Naive B cell (primary cell): ENCODE results near the gene GPR137B. TPM values are rescaled to one million over a fixed set of nuclear protein-coding genes. Genes with fewer than 3 reads are reported as not detected.

ENCODE experiments used
- ATAC-seq, 2 donors: fragments of 150-1000 bp; cut with Tn5 transposase; 2 replicates each; pipeline ENCODE4 v1.10.0; 2021; ENCODE audit warnings: low read depth in 2 of 2, mild to moderate bottlenecking in 2 of 2, moderate library complexity in 2 of 2
- DNase-seq: peaks from one replicate; pipeline ENCODE4 v3.0.0; 2022
- H3K27ac Mint-ChIP-seq, 6 donors: one replicate each; pipeline ENCODE4 v1.8.0; 2020 to 2022; ENCODE audit warnings: mild to moderate bottlenecking in 6 of 6, mixed read lengths in 6 of 6, moderate library complexity in 5 of 6, inconsistent platforms in 2 of 6
- H3K27me3 Mint-ChIP-seq, 3 donors: one replicate each; pipeline ENCODE4 v1.8.0; 2021 to 2022; ENCODE audit warnings: mixed read lengths in 3 of 3, mild to moderate bottlenecking in 1 of 3
- H3K36me3 Mint-ChIP-seq, 2 donors: one replicate each; pipeline ENCODE4 v1.8.0; 2020 to 2022; ENCODE audit warnings: mixed read lengths in 2 of 2, inconsistent platforms in 1 of 2, mild to moderate bottlenecking in 1 of 2
- H3K4me1 Mint-ChIP-seq, 3 donors: one replicate each; pipeline ENCODE4 v1.8.0; 2020 to 2022; ENCODE audit warnings: mixed read lengths in 3 of 3, inconsistent platforms in 1 of 3, mild to moderate bottlenecking in 1 of 3, moderate library complexity in 1 of 3
- H3K4me3 Mint-ChIP-seq, 8 donors: one replicate each; pipeline ENCODE4 v1.8.0; 2020 to 2022; ENCODE audit warnings: mild to moderate bottlenecking in 8 of 8, mixed read lengths in 8 of 8, moderate library complexity in 8 of 8, inconsistent platforms in 2 of 8
- H3K9me3 Mint-ChIP-seq, 7 donors: one replicate each; pipeline ENCODE4 v1.8.0; 2020 to 2022; ENCODE audit warnings: mixed read lengths in 7 of 7, mild to moderate bottlenecking in 5 of 7, inconsistent platforms in 2 of 7, moderate library complexity in 1 of 7
- polyA plus RNA-seq, 6 donors: library from polyadenylated mRNA; unstranded; fragments of 300-500 nt; fragmentation: Illumina TruSeq; gene quantifications; one replicate each; pipeline ENCODE4 v1.2.3, GENCODE V29; 2021; ENCODE audit warnings: low read depth in 6 of 6

Gene GPR137B
- polyA plus RNA-seq, 6 donors from 2014 or later = 1.1 to 4.0 (median 2.6) TPM

DNA sequence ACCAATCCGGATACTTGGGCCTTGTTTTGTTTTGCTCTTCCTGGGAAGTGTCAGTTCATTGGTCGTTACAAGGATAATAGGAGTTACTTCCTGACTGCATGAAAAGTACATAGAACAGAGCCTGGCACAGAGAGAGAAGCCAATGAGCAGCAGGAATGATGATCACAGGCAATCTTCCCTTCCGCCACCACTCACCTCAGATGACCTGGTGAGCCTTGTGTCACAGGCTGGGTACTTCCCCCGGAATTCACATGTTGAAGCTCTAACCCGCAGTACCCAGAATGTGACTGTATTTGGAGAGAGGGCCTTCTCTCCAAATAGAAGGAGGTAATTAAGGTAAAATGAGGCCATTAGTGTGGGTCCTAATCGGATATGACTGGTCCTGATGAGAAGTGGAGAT is 18.8 kb upstream of the GPR137B start:
- no peaks in the 10 kb centered on the region for H3K9me3 Mint-ChIP-seq
- ATAC-seq (no peak), DNase-seq (no peak)
- no peak overlapping the region for H3K27ac Mint-ChIP-seq
- peaks cover 0 to 12% (median 5%) of the 10 kb centered on the region in 3 donors for H3K27me3 Mint-ChIP-seq
- peak overlapping the region in 2 of 8 donors; percentile 32 to 44 for H3K4me3 Mint-ChIP-seq
- H3K36me3 Mint-ChIP-seq = no peaks in the 10 kb centered on the region
- peaks cover 14 to 28% (median 25%) of the 10 kb centered on the region in 3 donors for H3K4me1 Mint-ChIP-seq

DNA sequence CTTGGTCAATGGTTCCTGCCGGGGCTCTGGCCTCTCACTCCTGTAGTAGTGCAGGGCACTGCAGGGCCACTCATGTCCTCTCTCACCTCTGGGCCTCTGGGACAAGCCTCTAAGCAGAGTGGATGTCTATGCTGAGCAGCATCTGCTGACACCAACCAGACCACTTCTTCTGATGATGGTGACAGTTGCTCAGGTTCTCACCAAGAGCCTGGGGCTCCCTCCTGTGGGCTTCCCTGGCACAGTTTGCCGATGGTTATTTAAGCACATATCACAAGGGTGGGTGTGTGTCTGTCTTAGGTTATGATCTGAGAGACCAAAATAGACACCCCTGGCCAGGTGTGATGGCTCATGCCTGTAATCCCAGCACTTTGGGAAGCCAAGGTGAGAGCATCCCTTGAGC is 17.4 kb upstream of the GPR137B start:
- Mint-ChIP-seq H3K4me1 (peaks cover 18 to 27% (median 26%) of the 10 kb centered on the region in 3 donors), H3K36me3 (no peaks in the 10 kb centered on the region), H3K27ac (no peak overlapping the region), H3K9me3 (no peaks in the 10 kb centered on the region), H3K27me3 (peaks cover 0 to 20% (median 5%) of the 10 kb centered on the region in 3 donors), H3K4me3 (no peak overlapping the region)
- DNase-seq (no peak), ATAC-seq (no peak)

DNA sequence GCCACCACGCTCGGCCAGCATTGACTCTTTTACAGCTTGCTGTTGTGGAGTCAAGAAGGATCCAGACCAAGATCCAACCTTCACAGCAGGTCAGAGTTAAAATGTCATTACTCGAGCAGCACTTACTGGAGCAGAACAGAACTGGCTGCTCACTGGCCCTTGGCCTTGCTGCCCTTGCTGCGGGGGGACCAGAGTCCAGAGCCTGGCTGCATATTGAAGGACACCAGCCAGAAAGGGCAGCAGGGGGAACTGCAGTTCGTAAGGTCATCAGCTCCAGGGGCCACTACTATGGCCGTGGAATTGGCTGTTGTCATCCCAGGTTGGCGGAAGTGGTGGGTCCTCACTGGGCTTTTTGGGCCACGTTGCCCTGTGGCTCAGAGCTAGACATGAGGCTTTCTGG is 15.3 kb upstream of the GPR137B start:
- Mint-ChIP-seq H3K9me3 (no peaks in the 10 kb centered on the region), H3K4me1 (peaks cover 5 to 8% (median 6%) of the 10 kb centered on the region in 3 donors), H3K27ac (no peak overlapping the region), H3K4me3 (no peak overlapping the region), H3K36me3 (no peaks in the 10 kb centered on the region), H3K27me3 (peaks cover 5 to 20% (median 10%) of the 10 kb centered on the region in 3 donors)
- DNase-seq = no peak
- ATAC-seq = no peak

DNA sequence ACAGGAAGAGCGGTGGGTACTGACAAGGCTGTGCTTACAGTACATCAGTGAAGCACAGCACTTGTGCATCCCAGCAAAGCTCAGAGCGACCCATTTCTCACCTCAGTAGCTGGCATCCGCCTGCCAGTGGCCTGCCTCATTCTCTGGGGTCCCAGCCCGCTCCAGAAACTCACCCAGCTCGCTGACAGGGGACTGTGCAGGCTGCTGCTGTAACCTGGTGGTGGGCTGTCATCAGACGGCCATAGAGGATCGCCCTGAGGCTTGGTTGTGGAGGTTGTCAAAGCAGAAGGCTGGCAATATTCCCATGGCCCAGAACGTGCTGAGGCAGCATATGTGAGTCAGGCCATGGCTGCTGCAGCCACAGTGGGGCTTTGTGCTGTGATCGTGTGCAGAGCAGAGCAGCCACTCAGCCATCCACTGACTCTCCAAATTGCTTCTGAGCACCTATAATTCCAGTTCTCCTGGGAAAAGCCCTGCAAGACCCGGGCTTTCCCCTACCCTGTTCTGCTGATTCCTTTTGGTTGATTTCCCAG is 13.6 kb upstream of the GPR137B start:
- Mint-ChIP-seq H3K36me3 (peaks cover 0 to 2% of the 10 kb centered on the region in 2 donors), H3K9me3 (peaks cover 0 to 3% (median 0%) of the 10 kb centered on the region in 7 donors), H3K4me3 (no peak overlapping the region), H3K27ac (no peak overlapping the region), H3K4me1 (peaks cover 3 to 4% (median 4%) of the 10 kb centered on the region in 3 donors), H3K27me3 (peaks cover 15 to 27% (median 18%) of the 10 kb centered on the region in 3 donors)
- no peak for DNase-seq
- no peak for ATAC-seq

DNA sequence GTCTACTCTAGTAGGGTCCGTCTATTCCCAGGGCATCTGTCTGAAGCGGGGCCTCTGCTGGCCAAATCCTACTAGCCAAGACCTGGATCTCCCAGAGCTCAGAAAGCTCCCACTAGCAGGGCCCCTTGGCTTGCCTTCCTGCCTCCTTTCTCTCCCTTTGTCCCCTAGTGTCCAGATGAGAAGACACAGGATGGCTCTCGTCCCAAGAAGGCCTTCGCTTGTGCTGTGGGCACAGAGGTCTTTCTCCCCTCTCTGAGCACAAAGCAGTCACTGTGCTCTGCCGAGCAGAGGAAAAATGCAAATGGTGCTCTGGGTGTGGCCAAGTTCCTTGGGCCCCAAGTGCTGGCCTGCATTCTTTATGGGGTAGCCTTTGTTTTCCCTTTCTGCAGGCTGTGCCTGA is 13.0 kb upstream of the GPR137B start:
- no peak overlapping the region for H3K27ac Mint-ChIP-seq
- ATAC-seq (no peak), DNase-seq (no peak)
- H3K4me3 Mint-ChIP-seq = no peak overlapping the region
- H3K9me3 Mint-ChIP-seq = peaks cover 0 to 6% (median 1%) of the 10 kb centered on the region in 7 donors
- H3K4me1 Mint-ChIP-seq = peaks cover 3 to 4% (median 4%) of the 10 kb centered on the region in 3 donors
- H3K36me3 Mint-ChIP-seq = peaks cover 0 to 8% of the 10 kb centered on the region in 2 donors
- H3K27me3 Mint-ChIP-seq = peaks cover 15 to 33% (median 23%) of the 10 kb centered on the region in 3 donors

DNA sequence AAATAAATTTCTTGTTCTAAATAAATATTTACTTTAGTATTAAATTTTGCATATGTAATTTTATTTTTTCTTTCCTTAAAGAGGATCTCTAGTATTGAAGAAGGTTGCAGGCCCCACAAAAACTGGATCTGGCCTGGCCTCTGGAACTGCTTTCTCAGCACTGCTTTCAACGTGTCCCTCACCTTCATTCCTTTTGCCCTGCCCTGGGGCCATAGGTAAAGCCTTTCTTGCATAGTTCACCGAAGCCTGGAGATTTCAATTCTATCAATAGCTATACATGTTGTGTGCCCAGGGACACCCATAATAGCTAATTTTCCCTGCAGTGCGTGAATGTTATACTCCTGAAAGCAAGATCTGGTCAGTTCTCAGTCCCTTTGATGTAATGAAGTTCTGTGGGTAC is 12.0 kb upstream of the GPR137B start:
- ATAC-seq (no peak), DNase-seq (no peak)
- Mint-ChIP-seq H3K36me3 (peaks cover 0 to 12% of the 10 kb centered on the region in 2 donors), H3K9me3 (peaks cover 0 to 9% (median 1%) of the 10 kb centered on the region in 7 donors), H3K4me1 (peaks cover 3 to 4% (median 4%) of the 10 kb centered on the region in 3 donors), H3K27ac (no peak overlapping the region), H3K4me3 (no peak overlapping the region), H3K27me3 (peaks cover 19 to 43% (median 33%) of the 10 kb centered on the region in 3 donors)

DNA sequence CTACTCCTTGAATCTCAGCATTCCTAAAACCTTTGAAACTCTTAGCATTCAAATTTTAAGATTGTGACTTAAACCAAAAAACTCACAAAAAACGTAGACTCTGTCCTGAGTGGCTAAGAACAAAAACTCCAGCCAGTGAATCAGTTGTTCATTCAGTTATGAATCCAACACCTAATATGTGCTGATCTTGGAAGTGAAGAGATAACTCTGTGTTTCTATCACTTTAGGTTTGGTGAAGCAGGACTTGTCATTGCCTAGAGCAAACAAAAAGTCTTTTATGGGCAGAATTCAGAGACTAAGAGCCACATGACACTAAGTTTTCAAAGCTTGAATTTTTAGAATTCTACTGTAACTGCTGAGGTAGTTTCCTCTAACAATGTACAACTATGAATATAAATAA is 10.4 kb upstream of the GPR137B start:
- peaks cover 0 to 12% of the 10 kb centered on the region in 2 donors for H3K36me3 Mint-ChIP-seq
- no peak overlapping the region for H3K27ac Mint-ChIP-seq
- no peak for DNase-seq
- peaks cover 22 to 42% (median 37%) of the 10 kb centered on the region in 3 donors for H3K27me3 Mint-ChIP-seq
- H3K4me3 Mint-ChIP-seq = no peak overlapping the region
- no peak for ATAC-seq
- peaks cover 3 to 4% (median 4%) of the 10 kb centered on the region in 3 donors for H3K4me1 Mint-ChIP-seq
- peaks cover 0 to 13% (median 1%) of the 10 kb centered on the region in 7 donors for H3K9me3 Mint-ChIP-seq

DNA sequence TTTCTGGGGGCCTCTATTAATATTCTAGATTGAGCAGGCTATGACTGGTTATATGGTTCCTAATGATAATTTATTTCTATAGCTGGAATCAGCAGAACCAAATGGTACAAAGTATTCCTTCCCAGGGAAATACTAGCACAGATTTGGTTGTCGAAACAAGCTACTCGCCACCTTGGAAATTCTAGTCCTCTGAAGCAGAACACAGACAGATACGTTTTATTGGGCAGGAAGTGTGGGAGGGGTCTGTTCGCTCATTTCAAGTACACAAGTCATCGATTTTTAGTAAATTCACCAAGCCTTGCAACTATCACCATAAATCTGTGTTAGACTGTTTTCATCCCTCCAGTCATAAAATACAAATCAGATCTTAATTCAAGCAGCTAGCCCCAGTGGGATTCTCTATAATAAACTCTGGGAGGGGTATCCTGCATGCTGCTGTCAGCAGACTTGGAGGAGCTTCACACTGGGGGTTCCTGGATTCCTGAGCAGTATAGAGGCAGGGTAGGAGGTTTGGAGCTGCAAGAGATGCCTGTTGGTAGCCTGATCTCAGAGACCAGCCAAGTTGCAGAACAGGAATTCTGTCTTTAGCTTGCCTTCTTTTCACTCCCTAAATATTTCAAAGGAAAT is 9.8 kb upstream of the GPR137B start:
- Mint-ChIP-seq H3K36me3 (peaks cover 0 to 12% of the 10 kb centered on the region in 2 donors), H3K9me3 (peaks cover 0 to 13% (median 1%) of the 10 kb centered on the region in 7 donors), H3K4me1 (peaks cover 3 to 4% (median 4%) of the 10 kb centered on the region in 3 donors), H3K27ac (no peak overlapping the region), H3K27me3 (peaks cover 27 to 43% (median 42%) of the 10 kb centered on the region in 3 donors), H3K4me3 (no peak overlapping the region)
- no peak for DNase-seq
- ATAC-seq = no peak

DNA sequence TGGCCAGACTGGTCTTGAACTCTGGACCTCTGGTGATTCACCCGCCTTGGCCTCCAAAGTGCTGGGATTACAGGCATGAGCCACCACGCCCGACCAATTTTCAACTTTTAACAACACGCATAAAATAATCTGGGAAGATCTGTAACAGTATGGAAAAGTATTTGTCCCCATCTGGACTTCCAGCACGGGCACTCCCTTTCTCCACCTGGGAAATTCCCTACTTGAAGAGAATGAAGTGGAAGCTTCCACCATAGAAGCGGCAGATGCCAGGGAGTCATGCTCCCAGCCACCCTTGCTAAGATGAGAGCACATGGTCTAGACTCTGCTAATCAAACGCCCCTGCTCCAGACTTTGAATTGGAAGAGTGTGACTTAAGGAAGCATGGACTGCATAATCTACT is 9.0 kb upstream of the GPR137B start:
- peaks cover 3 to 4% (median 4%) of the 10 kb centered on the region in 3 donors for H3K4me1 Mint-ChIP-seq
- no peak for ATAC-seq
- no peak for DNase-seq
- H3K27me3 Mint-ChIP-seq = peaks cover 28 to 47% (median 42%) of the 10 kb centered on the region in 3 donors
- peaks cover 0 to 13% (median 1%) of the 10 kb centered on the region in 7 donors for H3K9me3 Mint-ChIP-seq
- H3K36me3 Mint-ChIP-seq = peaks cover 0 to 12% of the 10 kb centered on the region in 2 donors
- no peak overlapping the region for H3K4me3 Mint-ChIP-seq
- no peak overlapping the region for H3K27ac Mint-ChIP-seq

DNA sequence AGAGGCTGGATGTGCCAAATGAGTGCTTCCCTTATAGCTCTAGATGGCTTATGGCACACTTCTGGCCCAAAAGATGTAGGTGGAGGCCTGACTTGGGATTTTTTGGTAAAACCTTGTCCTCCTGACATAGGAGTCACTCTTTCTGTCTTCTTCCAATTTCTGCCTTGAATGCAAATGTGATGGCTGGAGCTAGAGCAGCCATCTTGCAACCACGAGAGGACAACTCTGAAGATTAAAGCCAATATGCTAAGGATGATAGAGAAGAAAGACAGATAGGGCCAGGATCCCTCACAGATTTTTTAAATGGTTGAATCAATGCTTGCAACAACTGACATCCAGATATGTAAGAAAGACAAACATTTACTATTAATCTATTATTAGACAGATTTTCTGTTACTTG is 8.5 kb upstream of the GPR137B start:
- peaks cover 0 to 13% (median 1%) of the 10 kb centered on the region in 7 donors for H3K9me3 Mint-ChIP-seq

DNA sequence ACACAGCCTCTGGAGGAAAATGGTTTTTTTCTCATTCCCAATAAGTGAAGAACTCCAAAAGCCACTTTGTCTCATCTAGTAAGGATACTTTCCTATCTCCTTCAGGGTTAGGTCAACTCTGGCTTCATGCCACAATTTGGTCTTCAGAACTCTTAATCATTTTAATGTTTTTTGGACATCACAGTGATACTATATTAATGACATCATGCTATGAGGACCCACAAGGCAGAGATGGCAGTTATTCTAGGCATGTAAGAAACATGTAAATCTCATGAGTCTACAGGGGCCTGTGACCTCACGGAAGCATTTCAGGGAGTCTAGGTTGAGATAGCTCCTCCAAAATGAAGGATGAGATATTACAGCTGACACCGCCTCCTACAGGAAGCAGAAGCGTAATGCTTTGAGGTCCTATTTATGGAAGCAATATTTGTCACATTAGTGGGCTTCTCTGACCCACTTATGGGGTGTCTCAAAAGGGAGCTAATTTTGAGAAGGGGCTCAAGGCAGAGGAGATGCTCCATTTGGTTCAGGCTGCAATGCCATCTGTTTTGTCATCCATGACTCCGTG is 5.0 kb upstream of the GPR137B start:
- no peak overlapping the region for H3K4me3 Mint-ChIP-seq
- H3K36me3 Mint-ChIP-seq = peaks cover 0 to 19% of the 10 kb centered on the region in 2 donors
- H3K27ac Mint-ChIP-seq = no peak overlapping the region
- H3K4me1 Mint-ChIP-seq = peaks cover 8 to 11% (median 11%) of the 10 kb centered on the region in 3 donors
- peaks cover 0 to 13% (median under 1%) of the 10 kb centered on the region in 7 donors for H3K9me3 Mint-ChIP-seq
- DNase-seq = no peak
- H3K27me3 Mint-ChIP-seq = peaks cover 38 to 59% (median 58%) of the 10 kb centered on the region in 3 donors
- no peak for ATAC-seq

More for the DNA sequence above, 8.5 kb upstream of the GPR137B start:
- Mint-ChIP-seq H3K4me1 (peaks cover 3 to 4% (median 4%) of the 10 kb centered on the region in 3 donors), H3K27ac (no peak overlapping the region), H3K4me3 (no peak overlapping the region), H3K36me3 (peaks cover 0 to 12% of the 10 kb centered on the region in 2 donors), H3K27me3 (peaks cover 33 to 47% (median 45%) of the 10 kb centered on the region in 3 donors)
- ATAC-seq (no peak), DNase-seq (no peak)

DNA sequence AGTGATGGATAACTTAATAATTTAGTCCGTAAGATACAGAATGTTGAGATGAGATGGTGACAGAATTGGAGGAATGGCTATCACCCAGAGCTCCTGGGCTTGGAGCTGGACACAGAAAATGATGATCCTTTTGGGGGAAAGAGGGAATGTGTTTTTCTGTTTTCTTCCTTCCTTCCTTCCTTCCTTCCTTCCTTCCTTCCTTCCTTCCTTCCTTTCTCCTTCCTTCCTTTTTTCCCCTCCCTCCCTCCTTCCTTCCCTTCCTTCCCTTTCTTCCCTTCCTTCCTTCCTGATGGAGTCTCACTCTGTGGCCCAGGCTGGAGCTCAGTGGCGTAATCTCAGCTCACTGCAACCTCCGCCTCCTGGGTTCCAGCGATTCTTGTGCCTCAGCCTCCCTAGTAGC is 2.8 kb upstream of the GPR137B start:
- no peak for ATAC-seq
- H3K9me3 Mint-ChIP-seq = peaks cover 0 to 5% (median 0%) of the 10 kb centered on the region in 7 donors
- H3K4me1 Mint-ChIP-seq = peaks cover 16 to 27% (median 19%) of the 10 kb centered on the region in 3 donors
- no peak for DNase-seq
- H3K4me3 Mint-ChIP-seq = peak overlapping the region in 1 of 8 donors; percentile 79
- H3K36me3 Mint-ChIP-seq = peaks cover 0 to 16% of the 10 kb centered on the region in 2 donors
- peaks cover 48 to 56% (median 56%) of the 10 kb centered on the region in 3 donors for H3K27me3 Mint-ChIP-seq
- H3K27ac Mint-ChIP-seq = no peak overlapping the region

DNA sequence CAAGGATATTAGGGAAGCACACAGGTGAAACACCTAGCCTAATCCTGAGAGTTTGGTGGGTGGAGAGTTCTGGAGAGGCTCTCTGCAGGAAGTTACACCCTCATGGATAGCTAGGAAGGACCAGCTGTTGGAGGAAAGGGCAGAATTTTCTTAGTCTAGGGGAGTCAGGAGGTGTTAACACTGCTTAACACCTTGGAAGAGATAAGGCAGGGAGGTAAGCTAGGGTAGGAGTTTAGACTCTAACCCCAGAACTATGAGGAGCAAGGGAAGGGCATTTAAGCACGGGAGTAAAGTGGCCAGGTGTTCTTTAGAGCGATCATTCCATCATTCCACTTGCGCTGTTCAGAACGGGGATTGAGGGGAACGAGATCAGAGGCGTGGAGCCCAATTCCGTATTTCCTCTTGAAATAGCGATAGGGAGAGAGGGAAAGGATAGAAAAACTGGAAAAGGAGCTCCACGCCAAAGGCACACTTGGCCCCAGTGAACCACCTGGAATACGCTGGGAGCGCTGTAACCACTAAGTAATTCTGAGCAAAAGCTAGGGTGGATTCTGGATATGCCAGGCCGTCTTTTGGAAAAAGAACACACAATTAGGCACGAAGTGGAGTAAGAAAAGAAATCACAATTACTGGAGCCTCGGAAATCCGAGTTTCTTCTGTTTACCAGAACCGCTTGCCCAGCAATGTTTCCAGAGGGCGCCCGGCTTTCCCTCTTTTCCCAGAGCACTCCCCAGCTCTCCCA is 1.5 kb upstream of the GPR137B start:
- Mint-ChIP-seq H3K27me3 (peaks cover 46 to 55% (median 55%) of the 10 kb centered on the region in 3 donors), H3K4me1 (peaks cover 16 to 31% (median 27%) of the 10 kb centered on the region in 3 donors), H3K27ac (peak overlapping the region in 4 of 6 donors; percentile 20 to 67 (median 26)), H3K36me3 (peaks cover 0 to 14% of the 10 kb centered on the region in 2 donors), H3K4me3 (peak overlapping the region; percentile 79 to 93 (median 88)), H3K9me3 (peaks cover 0 to 2% (median 0%) of the 10 kb centered on the region in 7 donors)
- ATAC-seq = no peak
- no peak for DNase-seq
